Adrenal gland (tissue), 12 donors: ENCODE data around the gene MYO9B. TPM values are rescaled to one million over a fixed set of nuclear protein-coding genes. Genes with fewer than 3 reads are reported as not detected.

Experiments
- DNase-seq, 7 donors: peaks; one replicate each; pipeline ENCODE4 v3.0.0-alpha.2; 2019 to 2020
- H3K27ac ChIP-seq, 5 donors: fragments of 200-600 bp; sonication (generic) in 4 of 5; 1 replicate in 3 of 5; 2 replicates in 2 of 5; pipeline versions ENCODE4 v1.5.1 to v1.8.0; 2016 to 2020; ENCODE audit warnings: mild to moderate bottlenecking in 1 of 5
- H3K27me3 ChIP-seq: fragments of 200-600 bp; 2 replicates; pipeline ENCODE4 v1.8.0; 2021
- H3K36me3 ChIP-seq, 2 donors: fragments of 200-600 bp; replicated peaks in 1 of 2; 1 replicate in 1 of 2; 2 replicates in 1 of 2; pipeline versions ENCODE4 v1.5.1 to v1.8.0; 2018 to 2022
- H3K4me1 ChIP-seq, 2 donors: fragments of 200-600 bp; replicated peaks in 1 of 2; 1 replicate in 1 of 2; 2 replicates in 1 of 2; pipeline versions ENCODE4 v1.5.1 to v1.8.0; 2018 to 2021
- H3K4me3 ChIP-seq, 4 donors: fragments of 200-600 bp; sonication (generic) in 3 of 4; one replicate each; pipeline ENCODE4 v1.5.1; 2016 to 2018
- H3K9me3 ChIP-seq, 3 donors: fragments of 200-600 bp; sonication (generic) in 1 of 3; replicated peaks in 1 of 3; 1 replicate in 2 of 3; 2 replicates in 1 of 3; pipeline versions ENCODE4 v1.5.1 to v1.8.0; 2016 to 2021
- POLR2A ChIP-seq, 2 donors: fragments of 450-650 bp; IDR thresholded peaks; one replicate each; pipeline ENCODE4 v1.6.1; 2017; ENCODE audit warnings: antibody characterized with exemption in 2 of 2, mild to moderate bottlenecking in 2 of 2, moderate library complexity in 1 of 2
- whole genome bisulfite sequencing, 4 donors: extraction: QIAGEN DNeasy Blood & Tissue Kit in 2 of 4; methylation state at CpG; one replicate each; pipeline versions ENCODE4 v1.1.5 to v1.1.7; 2013 to 2017; 5-methylcytosine and 5-hydroxymethylcytosine counted together
- intact Hi-C, 2 donors: fragments of 100-400 bp; cut with DNase I; formaldehyde crosslinking; loops; one replicate each; pipeline versions ENCODE4 v1.14.1 to v1.15.0; 2022 to 2023
- polyA plus RNA-seq, 3 donors: library from polyadenylated mRNA; stranded (reverse); fragments of 200-250 nt in 2 of 3; fragments of 350-450 nt in 1 of 3; fragmentation: Illumina TruSeq in 1 of 3; extraction: RNeasy Lipid Tissue Mini Kit (QIAGEN cat#74804) in 1 of 3; gene quantifications; one replicate each; pipeline ENCODE4 v1.2.3, GENCODE V29; 2013 to 2014
- total RNA-seq, 9 donors: library from RNA; depleted of rRNA in 4 of 9; stranded (reverse); fragments of >200 nt in 4 of 9; fragments of 120-200 nt in 1 of 9; fragmentation: NEBNext Ultra II Directional in 1 of 9; extraction: Animal tissue kit (Norgen Biotek cat#: 25700) in 1 of 9; gene quantifications; one replicate each; pipeline versions ENCODE4 v1.1.0 to v1.2.4, GENCODE V29; 2013 to 2023
- TF ChIP-seq, protein P1 (sequence below), 6 experiments: fragments of 450-650 bp in 4 of 6; fragments of 200-600 bp in 2 of 6; sonication (generic) in 1 of 6; IDR thresholded peaks; 1 replicate in 5 of 6; 2 replicates in 1 of 6; pipeline versions ENCODE4 v1.5.1 to v1.8.0; 2016 to 2021; ENCODE audit warnings: antibody characterized with exemption in 6 of 6, mild to moderate bottlenecking in 2 of 6, moderate library complexity in 1 of 6
- donor health status: healthy with polysubstance abuse.
- donor health status: Bipolar disorder and iron deficiency.
- donor health status: DM: yes; HTN: yes; CAD: no.
- donor health status: DM: no; HTN: no; CAD: no.
- donor health status: DM: no; HTN: no; CAD: no.
- donor health status: DM: yes; HTN: yes; CAD: no.

MYO9B gene
- total and polyA plus RNA-seq, 12 donors: 23.6 to 236 (median 86.3) TPM

DNA sequence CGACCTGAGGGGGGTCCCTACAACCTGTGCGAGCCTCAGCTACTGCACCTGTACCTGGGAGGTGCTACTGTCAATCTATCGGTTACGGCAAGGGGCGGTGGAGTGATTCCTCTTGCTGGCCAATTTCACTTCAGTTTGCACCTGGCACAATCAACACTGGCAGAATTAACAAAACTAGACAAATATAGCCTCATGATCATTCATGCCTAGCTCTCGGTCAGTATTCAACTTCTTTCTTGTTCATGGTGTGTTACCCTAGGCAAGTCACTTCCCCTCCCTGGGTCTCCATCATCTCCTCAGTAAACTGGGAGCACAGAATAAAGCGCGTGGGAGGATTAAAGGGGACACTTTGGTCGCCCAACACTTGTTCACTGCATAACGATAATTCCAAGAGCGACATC, 943 bp upstream of the MYO9B start:
- H3K27ac ChIP-seq: peak overlapping the region; percentile 77 to 95 (median 83)
- no peaks in the 10 kb centered on the region for H3K27me3 ChIP-seq
- WGBS, 4 donors: 3 to 16% (median 13%) methylated on average over 6 to 11 of the region's 11 CpGs
- no peaks in the 10 kb centered on the region for H3K9me3 ChIP-seq
- H3K36me3 ChIP-seq: no peaks in the 10 kb centered on the region
- TF ChIP-seq, protein P1, sequence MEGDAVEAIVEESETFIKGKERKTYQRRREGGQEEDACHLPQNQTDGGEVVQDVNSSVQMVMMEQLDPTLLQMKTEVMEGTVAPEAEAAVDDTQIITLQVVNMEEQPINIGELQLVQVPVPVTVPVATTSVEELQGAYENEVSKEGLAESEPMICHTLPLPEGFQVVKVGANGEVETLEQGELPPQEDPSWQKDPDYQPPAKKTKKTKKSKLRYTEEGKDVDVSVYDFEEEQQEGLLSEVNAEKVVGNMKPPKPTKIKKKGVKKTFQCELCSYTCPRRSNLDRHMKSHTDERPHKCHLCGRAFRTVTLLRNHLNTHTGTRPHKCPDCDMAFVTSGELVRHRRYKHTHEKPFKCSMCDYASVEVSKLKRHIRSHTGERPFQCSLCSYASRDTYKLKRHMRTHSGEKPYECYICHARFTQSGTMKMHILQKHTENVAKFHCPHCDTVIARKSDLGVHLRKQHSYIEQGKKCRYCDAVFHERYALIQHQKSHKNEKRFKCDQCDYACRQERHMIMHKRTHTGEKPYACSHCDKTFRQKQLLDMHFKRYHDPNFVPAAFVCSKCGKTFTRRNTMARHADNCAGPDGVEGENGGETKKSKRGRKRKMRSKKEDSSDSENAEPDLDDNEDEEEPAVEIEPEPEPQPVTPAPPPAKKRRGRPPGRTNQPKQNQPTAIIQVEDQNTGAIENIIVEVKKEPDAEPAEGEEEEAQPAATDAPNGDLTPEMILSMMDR (IDR thresholded peaks at IDR 0.05): no peak
- no peak for TF ChIP-seq POLR2A (IDR thresholded peaks at IDR 0.05)
- DNase-seq: no peak
- intact Hi-C loops: no loop called here
- peak overlapping the region; percentile 33 to 73 (median 53) for H3K4me3 ChIP-seq
- H3K4me1 ChIP-seq: peaks cover 28 to 40% of the 10 kb centered on the region in 2 donors

DNA sequence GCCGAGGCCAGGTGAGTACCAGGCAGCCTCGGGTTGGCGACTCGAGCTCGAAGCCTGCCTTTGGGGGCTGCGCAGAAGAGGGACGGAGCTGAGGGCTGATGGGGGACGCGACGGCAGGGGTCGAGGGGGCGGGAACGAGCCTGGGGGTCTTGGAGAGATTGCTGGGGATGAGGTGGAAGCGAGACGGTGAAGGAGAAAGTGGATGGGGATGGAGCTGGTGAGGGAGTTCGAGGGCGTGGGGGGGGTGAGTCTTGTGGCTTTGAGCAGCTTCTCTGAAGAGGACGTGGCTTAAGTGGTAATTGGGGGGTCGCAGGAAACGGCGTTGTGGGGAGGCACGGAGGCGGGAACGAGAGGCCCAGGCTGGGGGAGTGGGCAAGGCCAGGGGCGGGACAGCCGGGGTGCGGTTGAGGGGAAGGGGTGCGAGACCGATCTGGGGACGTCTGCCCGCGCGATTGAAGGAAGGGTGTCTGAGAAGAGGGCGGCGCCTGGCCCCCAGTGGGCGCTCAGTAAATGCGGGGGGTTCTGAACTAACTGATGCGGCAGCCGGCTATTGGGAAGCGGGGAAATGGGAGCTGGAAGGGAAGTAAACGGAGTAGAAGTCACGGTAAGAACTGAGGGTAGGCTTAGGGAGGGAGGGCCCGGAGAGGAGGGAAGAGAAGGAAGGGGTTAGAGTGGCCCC, 426 bp downstream of the MYO9B start:
- Histone ChIP-seq H3K27me3 (no peaks in the 10 kb centered on the region), H3K27ac (peak overlapping the region in 4 of 5 donors; percentile 73 to 95 (median 77)), H3K36me3 (no peaks in the 10 kb centered on the region), H3K4me3 (peak overlapping the region; percentile 59 to 89 (median 74)), H3K9me3 (no peaks in the 10 kb centered on the region), H3K4me1 (peaks cover 29 to 48% of the 10 kb centered on the region in 2 donors)
- peak in 6 of 7 donors; percentile 42 to 76 (median 50) for DNase-seq
- intact Hi-C loops: no loop called here
- 0 to 1% (median 1%) methylated on average over 34 to 43 of the region's 43 CpGs for WGBS, 4 donors
- TF ChIP-seq, protein P1 (IDR thresholded peaks at IDR 0.05): no peak
- no peak for TF ChIP-seq POLR2A (IDR thresholded peaks at IDR 0.05)

DNA sequence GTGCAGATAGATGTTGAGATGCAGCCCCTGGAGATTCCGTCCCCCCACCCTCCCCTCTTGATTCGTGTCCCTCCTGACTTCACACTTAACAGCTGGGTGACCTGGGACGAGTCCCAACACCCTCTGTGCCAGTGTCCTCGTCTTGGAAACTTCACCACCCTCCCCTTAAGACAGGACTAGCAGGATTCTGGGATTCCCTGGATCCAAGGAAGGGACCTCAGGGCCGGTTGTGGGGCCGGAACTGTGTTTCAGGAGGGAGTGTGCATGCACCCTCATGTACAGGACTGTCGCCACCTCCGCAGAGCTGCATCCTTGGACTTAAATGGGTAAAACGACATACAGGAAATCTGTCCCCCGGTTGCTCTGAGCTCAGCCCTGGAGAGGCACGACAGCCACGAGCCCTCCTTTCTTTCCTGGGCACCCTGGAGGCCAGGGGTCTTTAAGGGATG, 990 bp downstream of the MYO9B start:
- 0 to 3% (median 2%) methylated on average over 5 to 12 of the region's 12 CpGs for WGBS, 4 donors
- intact Hi-C loops: no loop called here

DNA sequence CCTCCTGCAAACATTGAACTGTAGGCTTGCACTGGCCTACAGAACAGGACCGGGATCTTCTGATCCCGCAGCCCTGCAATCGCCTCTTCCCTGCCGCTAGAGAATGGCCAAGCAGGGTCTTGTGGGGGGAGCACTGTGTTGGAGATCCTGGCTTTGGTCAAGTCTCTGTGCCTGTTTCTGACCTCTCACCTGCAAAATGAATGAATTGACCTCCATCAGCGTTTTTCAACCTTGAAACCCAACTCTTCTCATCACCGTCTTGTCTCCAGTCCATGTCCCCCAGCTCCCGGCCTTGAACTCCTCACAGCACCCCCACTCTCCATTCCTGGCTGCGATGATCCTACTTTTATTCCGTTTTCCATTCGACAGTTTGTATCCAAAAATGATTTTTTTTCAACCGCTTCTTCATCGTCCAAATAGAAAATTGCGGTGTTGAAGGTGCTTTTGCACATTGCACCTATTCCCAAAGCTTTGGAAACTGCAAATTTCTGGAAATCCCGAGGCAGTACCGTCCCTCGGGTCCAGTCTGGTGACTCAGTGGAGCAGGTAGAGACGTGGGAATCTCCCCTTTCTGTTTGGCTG, 2.0 kb downstream of the MYO9B start:
- intact Hi-C loops: no loop called here
- WGBS, 4 donors: 80 to 83% (median 81%) methylated on average over 14 to 17 of the region's 17 CpGs
- TF ChIP-seq, protein P1 (IDR thresholded peaks at IDR 0.05): no peak
- TF ChIP-seq POLR2A (IDR thresholded peaks at IDR 0.05): no peak
- Histone ChIP-seq H3K27me3 (no peaks in the 10 kb centered on the region), H3K9me3 (no peaks in the 10 kb centered on the region), H3K4me1 (peaks cover 29 to 58% of the 10 kb centered on the region in 2 donors), H3K27ac (peak overlapping the region in 2 of 5 donors; percentile 77 to 95), H3K4me3 (no peak overlapping the region), H3K36me3 (no peaks in the 10 kb centered on the region)
- no peak for DNase-seq

More for the DNA sequence above, 990 bp downstream of the MYO9B start:
- no peaks in the 10 kb centered on the region for H3K9me3 ChIP-seq
- peak in 3 of 7 donors; percentile 30 to 47 (median 43) for DNase-seq
- TF ChIP-seq, protein P1 (IDR thresholded peaks at IDR 0.05): no peak
- TF ChIP-seq POLR2A (IDR thresholded peaks at IDR 0.05): no peak
- H3K4me1 ChIP-seq: peaks cover 29 to 49% of the 10 kb centered on the region in 2 donors
- H3K27ac ChIP-seq: peak overlapping the region in 4 of 5 donors; percentile 73 to 95 (median 77)
- no peaks in the 10 kb centered on the region for H3K36me3 ChIP-seq
- peak overlapping the region in 2 of 4 donors; percentile 78 to 89 for H3K4me3 ChIP-seq
- H3K27me3 ChIP-seq: no peaks in the 10 kb centered on the region
